SK-N-SH treated with all-trans-retinoic acid at 6 μM for 48 hours (cell line): Measurements from ENCODE around the gene ORC6.

ENCODE experiments used
- ATAC-seq: fragments of 200-7000 bp; cut with Tn5 transposase; 3 replicates; pipeline ENCODE4 v1.9.1; 2020; ENCODE audit warnings: mild to moderate bottlenecking, moderate library complexity
- ARNTL ChIP-seq: fragments of 450-650 bp; formaldehyde crosslinking; IDR thresholded peaks from 2 replicates; pipeline ENCODE4 v1.5.0; 2020; ENCODE audit warnings: low read depth, mild to moderate bottlenecking, moderate library complexity, borderline replicate concordance
- BACH2 ChIP-seq: fragments of 250-450 bp; sonication (Bioruptor Pico); IDR thresholded peaks from 2 replicates; pipeline ENCODE4 v1.9.0; 2021; ENCODE audit warnings: mild to moderate bottlenecking, borderline replicate concordance
- CSDC2 ChIP-seq: fragments of 250-450 bp; sonication (Bioruptor Pico); IDR thresholded peaks from 2 replicates; pipeline ENCODE4 v1.5.0; 2020; ENCODE audit warnings: mild to moderate bottlenecking, moderate library complexity
- ESRRG ChIP-seq: fragments of 250-450 bp; sonication (Bioruptor Pico); IDR thresholded peaks from 2 replicates; pipeline ENCODE4 v1.6.1; 2021; ENCODE audit warnings: mild to moderate bottlenecking
- GLIS3 ChIP-seq: fragments of 250-450 bp; sonication (Bioruptor Pico); IDR thresholded peaks from 2 replicates; pipeline ENCODE4 v1.5.0; 2020; ENCODE audit warnings: mild to moderate bottlenecking, moderate library complexity
- ISL1 ChIP-seq: fragments of 250-450 bp; sonication (Bioruptor Pico); IDR thresholded peaks from 2 replicates; pipeline ENCODE4 v2.1.2; 2022; ENCODE audit warnings: mild to moderate bottlenecking, moderate library complexity
- OSR1 ChIP-seq: fragments of 250-450 bp; sonication (Bioruptor Pico); IDR thresholded peaks from 2 replicates; pipeline ENCODE4 v1.8.0; 2022; ENCODE audit warnings: moderate library complexity, mild to moderate bottlenecking, inconsistent platforms
- PPARA ChIP-seq: fragments of 250-450 bp; sonication (Bioruptor Pico); IDR thresholded peaks from 2 replicates; pipeline ENCODE4 v1.5.0; 2020; ENCODE audit warnings: mild to moderate bottlenecking, borderline replicate concordance
- RARB ChIP-seq: fragments of 250-450 bp; sonication (Bioruptor Pico); IDR thresholded peaks from 2 replicates; pipeline ENCODE4 v1.8.0; 2021; ENCODE audit warnings: mild to moderate bottlenecking, moderate library complexity
- TCF4 ChIP-seq: fragments of 250-450 bp; sonication (Bioruptor Pico); IDR thresholded peaks from 2 replicates; pipeline ENCODE4 v1.8.0; 2021; ENCODE audit warnings: mild to moderate bottlenecking, moderate library complexity, borderline replicate concordance
- TOX ChIP-seq: fragments of 250-450 bp; sonication (Bioruptor Pico); IDR thresholded peaks from 2 replicates; pipeline ENCODE4 v1.8.0; 2021; ENCODE audit warnings: mild to moderate bottlenecking, moderate library complexity, borderline replicate concordance
- ZC3H10 ChIP-seq: fragments of 250-450 bp; sonication (Bioruptor Pico); IDR thresholded peaks from 2 replicates; pipeline ENCODE4 v1.5.1; 2021; ENCODE audit warnings: mild to moderate bottlenecking, moderate library complexity
- ZFP3 ChIP-seq: fragments of 250-450 bp; sonication (Bioruptor Pico); IDR thresholded peaks from 2 replicates; pipeline ENCODE4 v1.5.0; 2020; ENCODE audit warnings: mild to moderate bottlenecking, moderate library complexity
- ZFP30 ChIP-seq: fragments of 450-650 bp; formaldehyde crosslinking; IDR thresholded peaks from 2 replicates; pipeline ENCODE4 v1.5.0; 2022; ENCODE audit warnings: mild to moderate bottlenecking, moderate library complexity
- ZNF565 ChIP-seq: fragments of 450-650 bp; formaldehyde crosslinking; conservative IDR thresholded peaks from 2 replicates; pipeline ENCODE4 v1.5.0; 2020; ENCODE audit warnings: low read depth, mild to moderate bottlenecking, moderate library complexity
- ZNF70 ChIP-seq: fragments of 450-650 bp; formaldehyde crosslinking; IDR thresholded peaks from 2 replicates; pipeline ENCODE4 v1.5.0; 2020; ENCODE audit warnings: mild to moderate bottlenecking, moderate library complexity
- ZNF8 ChIP-seq: fragments of 450-650 bp; formaldehyde crosslinking; IDR thresholded peaks from 2 replicates; pipeline ENCODE4 v1.5.0; 2020; ENCODE audit warnings: mild to moderate bottlenecking, moderate library complexity
- TF ChIP-seq, protein P1 (sequence below): fragments of 250-450 bp; sonication (Bioruptor Pico); IDR thresholded peaks from 2 replicates; pipeline ENCODE4 v1.5.1; 2020; ENCODE audit warnings: low read depth, mild to moderate bottlenecking, moderate library complexity
- TF ChIP-seq, protein P2 (sequence below): fragments of 250-450 bp; sonication (Bioruptor Pico); IDR thresholded peaks from 2 replicates; pipeline ENCODE4 v1.8.0; 2021; ENCODE audit warnings: low read depth, mild to moderate bottlenecking, moderate library complexity, borderline replicate concordance
- TF ChIP-seq, protein P3 (sequence below): fragments of 250-450 bp; sonication (Bioruptor Pico); IDR thresholded peaks from 2 replicates; pipeline ENCODE4 v1.5.0; 2020; ENCODE audit warnings: mild to moderate bottlenecking, moderate library complexity
- TF ChIP-seq, protein P4 (sequence below): fragments of 250-450 bp; sonication (Bioruptor Pico); IDR thresholded peaks from 2 replicates; pipeline ENCODE4 v1.8.0; 2020; ENCODE audit warnings: mild to moderate bottlenecking, moderate library complexity, borderline replicate concordance

The ORC6 gene

DNA sequence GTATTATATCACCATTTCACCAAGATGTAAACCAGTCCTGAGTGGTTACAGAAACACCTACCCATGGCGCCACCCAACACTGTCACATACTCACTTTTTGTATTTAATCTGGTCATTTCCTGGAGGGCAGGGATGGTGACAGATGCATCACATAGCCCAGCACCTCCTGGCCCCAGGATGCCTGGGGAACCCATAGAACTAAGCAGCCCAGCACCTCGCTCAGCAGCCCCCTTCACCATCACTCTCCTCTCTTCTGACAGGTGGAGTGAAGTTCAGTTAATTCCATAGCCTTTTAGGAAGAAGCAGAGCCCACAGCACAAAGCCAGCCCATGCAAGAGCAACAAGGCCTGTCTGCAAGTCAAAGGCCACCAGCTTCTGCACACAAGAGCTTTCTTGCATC, 31.2 kb downstream of the ORC6 start:
- TF ChIP-seq BACH2 (no peak), RARB (CRISPR knock-in tag) (no peak), GLIS3 (CRISPR knock-in tag) (no peak), ARNTL (no peak), ZC3H10 (no peak), CSDC2 (CRISPR knock-in tag) (no peak), ESRRG (CRISPR knock-in tag) (no peak), ZNF8 (CRISPR knock-in tag) (no peak), TCF4 (no peak), ZFP3 (CRISPR knock-in tag) (no peak), ISL1 (CRISPR knock-in tag) (no peak), ZFP30 (CRISPR knock-in tag) (no peak), ZNF565 (CRISPR knock-in tag) (no peak), OSR1 (no peak), PPARA (CRISPR knock-in tag) (no peak), ZNF70 (CRISPR knock-in tag) (no peak)
- TF ChIP-seq, protein P1, sequence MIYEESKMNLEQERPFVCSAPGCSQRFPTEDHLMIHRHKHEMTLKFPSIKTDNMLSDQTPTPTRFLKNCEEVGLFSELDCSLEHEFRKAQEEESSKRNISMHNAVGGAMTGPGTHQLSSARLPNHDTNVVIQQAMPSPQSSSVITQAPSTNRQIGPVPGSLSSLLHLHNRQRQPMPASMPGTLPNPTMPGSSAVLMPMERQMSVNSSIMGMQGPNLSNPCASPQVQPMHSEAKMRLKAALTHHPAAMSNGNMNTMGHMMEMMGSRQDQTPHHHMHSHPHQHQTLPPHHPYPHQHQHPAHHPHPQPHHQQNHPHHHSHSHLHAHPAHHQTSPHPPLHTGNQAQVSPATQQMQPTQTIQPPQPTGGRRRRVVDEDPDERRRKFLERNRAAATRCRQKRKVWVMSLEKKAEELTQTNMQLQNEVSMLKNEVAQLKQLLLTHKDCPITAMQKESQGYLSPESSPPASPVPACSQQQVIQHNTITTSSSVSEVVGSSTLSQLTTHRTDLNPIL (CRISPR knock-in tag): no peak
- TF ChIP-seq, protein P2, sequence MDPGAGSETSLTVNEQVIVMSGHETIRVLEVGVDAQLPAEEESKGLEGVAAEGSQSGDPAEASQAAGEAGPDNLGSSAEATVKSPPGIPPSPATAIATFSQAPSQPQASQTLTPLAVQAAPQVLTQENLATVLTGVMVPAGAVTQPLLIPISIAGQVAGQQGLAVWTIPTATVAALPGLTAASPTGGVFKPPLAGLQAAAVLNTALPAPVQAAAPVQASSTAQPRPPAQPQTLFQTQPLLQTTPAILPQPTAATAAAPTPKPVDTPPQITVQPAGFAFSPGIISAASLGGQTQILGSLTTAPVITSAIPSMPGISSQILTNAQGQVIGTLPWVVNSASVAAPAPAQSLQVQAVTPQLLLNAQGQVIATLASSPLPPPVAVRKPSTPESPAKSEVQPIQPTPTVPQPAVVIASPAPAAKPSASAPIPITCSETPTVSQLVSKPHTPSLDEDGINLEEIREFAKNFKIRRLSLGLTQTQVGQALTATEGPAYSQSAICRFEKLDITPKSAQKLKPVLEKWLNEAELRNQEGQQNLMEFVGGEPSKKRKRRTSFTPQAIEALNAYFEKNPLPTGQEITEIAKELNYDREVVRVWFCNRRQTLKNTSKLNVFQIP: no peak
- TF ChIP-seq, protein P3, sequence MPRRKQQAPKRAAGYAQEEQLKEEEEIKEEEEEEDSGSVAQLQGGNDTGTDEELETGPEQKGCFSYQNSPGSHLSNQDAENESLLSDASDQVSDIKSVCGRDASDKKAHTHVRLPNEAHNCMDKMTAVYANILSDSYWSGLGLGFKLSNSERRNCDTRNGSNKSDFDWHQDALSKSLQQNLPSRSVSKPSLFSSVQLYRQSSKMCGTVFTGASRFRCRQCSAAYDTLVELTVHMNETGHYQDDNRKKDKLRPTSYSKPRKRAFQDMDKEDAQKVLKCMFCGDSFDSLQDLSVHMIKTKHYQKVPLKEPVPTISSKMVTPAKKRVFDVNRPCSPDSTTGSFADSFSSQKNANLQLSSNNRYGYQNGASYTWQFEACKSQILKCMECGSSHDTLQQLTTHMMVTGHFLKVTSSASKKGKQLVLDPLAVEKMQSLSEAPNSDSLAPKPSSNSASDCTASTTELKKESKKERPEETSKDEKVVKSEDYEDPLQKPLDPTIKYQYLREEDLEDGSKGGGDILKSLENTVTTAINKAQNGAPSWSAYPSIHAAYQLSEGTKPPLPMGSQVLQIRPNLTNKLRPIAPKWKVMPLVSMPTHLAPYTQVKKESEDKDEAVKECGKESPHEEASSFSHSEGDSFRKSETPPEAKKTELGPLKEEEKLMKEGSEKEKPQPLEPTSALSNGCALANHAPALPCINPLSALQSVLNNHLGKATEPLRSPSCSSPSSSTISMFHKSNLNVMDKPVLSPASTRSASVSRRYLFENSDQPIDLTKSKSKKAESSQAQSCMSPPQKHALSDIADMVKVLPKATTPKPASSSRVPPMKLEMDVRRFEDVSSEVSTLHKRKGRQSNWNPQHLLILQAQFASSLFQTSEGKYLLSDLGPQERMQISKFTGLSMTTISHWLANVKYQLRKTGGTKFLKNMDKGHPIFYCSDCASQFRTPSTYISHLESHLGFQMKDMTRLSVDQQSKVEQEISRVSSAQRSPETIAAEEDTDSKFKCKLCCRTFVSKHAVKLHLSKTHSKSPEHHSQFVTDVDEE: no peak
- TF ChIP-seq, protein P4, sequence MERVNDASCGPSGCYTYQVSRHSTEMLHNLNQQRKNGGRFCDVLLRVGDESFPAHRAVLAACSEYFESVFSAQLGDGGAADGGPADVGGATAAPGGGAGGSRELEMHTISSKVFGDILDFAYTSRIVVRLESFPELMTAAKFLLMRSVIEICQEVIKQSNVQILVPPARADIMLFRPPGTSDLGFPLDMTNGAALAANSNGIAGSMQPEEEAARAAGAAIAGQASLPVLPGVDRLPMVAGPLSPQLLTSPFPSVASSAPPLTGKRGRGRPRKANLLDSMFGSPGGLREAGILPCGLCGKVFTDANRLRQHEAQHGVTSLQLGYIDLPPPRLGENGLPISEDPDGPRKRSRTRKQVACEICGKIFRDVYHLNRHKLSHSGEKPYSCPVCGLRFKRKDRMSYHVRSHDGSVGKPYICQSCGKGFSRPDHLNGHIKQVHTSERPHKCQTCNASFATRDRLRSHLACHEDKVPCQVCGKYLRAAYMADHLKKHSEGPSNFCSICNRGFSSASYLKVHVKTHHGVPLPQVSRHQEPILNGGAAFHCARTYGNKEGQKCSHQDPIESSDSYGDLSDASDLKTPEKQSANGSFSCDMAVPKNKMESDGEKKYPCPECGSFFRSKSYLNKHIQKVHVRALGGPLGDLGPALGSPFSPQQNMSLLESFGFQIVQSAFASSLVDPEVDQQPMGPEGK (CRISPR knock-in tag): no peak
- ATAC-seq: no peak

DNA sequence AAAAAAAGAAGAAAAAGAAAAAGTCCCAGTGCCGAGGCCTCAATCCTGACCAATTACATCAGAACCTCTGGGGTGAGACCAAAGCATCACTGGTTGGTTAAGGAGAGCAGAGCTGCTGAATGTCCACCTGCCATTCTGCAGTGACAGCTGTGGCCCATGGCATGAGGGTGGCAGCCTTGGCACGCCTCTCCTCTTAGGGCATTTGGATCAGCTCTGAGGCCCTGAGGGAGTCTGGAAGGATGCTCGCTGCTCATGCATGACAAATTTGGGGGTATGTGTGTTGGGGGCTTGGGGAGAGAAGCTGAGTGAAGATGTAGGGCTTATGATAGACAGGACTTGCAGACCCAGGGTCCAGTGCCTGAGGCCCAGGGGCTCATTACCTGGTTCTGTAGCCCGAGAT, 32.4 kb downstream of the ORC6 start:
- no peak for ATAC-seq
- TF ChIP-seq ZNF8 (CRISPR knock-in tag) (no peak), ISL1 (CRISPR knock-in tag) (no peak), ZNF565 (CRISPR knock-in tag) (no peak)
- TF ChIP-seq, protein P4 (CRISPR knock-in tag): no peak
- TF ChIP-seq, all 23 proteins: peak for 0

DNA sequence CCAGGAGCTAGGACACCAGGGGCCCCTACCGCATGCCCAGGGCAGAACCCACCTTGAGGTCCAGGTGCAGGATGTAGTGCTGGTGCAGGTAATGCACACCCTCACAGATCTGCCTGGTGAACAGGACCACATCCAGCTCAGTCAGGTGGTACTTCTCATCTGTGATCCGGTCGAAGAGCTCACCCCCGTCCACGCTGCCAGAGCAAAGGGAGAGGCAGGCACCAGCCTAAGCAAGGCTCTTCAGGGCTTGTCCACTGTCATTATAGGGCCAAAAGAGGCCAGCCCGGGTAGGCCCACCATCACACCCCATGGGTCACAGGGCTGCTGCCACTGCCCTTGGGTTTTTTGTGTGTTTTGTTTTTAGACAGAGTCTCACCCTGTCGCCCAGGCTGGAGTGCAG, 37.7 kb downstream of the ORC6 start:
- ATAC-seq: no peak
- TF ChIP-seq, protein P3: no peak
- TF ChIP-seq TCF4 (no peak), ISL1 (CRISPR knock-in tag) (no peak), RARB (CRISPR knock-in tag) (no peak), TOX (CRISPR knock-in tag) (no peak), CSDC2 (CRISPR knock-in tag) (no peak), GLIS3 (CRISPR knock-in tag) (no peak), ZNF70 (CRISPR knock-in tag) (no peak), ARNTL (no peak), ZC3H10 (no peak), ZFP30 (CRISPR knock-in tag) (no peak)
- TF ChIP-seq, protein P2: no peak
- TF ChIP-seq, protein P4 (CRISPR knock-in tag): no peak
